Stimulated activated naive CD8-positive, alpha-beta T cell treated with anti-CD3 and anti-CD28 coated beads, Interleukin-15, Interleukin-2, amounts not matched to agents 100 ng/mL and 50 ng/mL, for 24 hours (primary cell): ENCODE data around the gene HCRTR2.
"Not testable (repeated sequence)": the region's sequence is repeated elsewhere in the genome, so short reads cannot be mapped to it uniquely, and the experiment has no call there.

Experiments used
- H3K27ac Mint-ChIP-seq: one replicate; pipeline ENCODE4 v1.8.0; 2021; ENCODE audit warnings: mild to moderate bottlenecking, mixed read lengths
- H3K27me3 Mint-ChIP-seq: one replicate; pipeline ENCODE4 v1.8.0; 2021; ENCODE audit warnings: mixed read lengths
- H3K36me3 Mint-ChIP-seq: one replicate; pipeline ENCODE4 v1.8.0; 2021; ENCODE audit warnings: low read depth, mixed read lengths
- H3K4me1 Mint-ChIP-seq: one replicate; pipeline ENCODE4 v1.8.0; 2021; ENCODE audit warnings: low read depth, mixed read lengths
- H3K4me3 Mint-ChIP-seq: one replicate; pipeline ENCODE4 v1.8.0; 2021; ENCODE audit warnings: mild to moderate bottlenecking, mixed read lengths
- H3K9me3 Mint-ChIP-seq: one replicate; pipeline ENCODE4 v1.8.0; 2021; ENCODE audit warnings: mixed read lengths

The HCRTR2 gene

GRCh38 chr6:55174211-55175026 is at the start of gene HCRTR2:
TSS of gene HCRTR2 (plus strand) at chr6:55174515. CDS start at chr6:55174588, 73 bp downstream.
- no peaks in the 10 kb centered on the region for H3K9me3 Mint-ChIP-seq
- H3K36me3 Mint-ChIP-seq: no peaks in the 10 kb centered on the region
- H3K4me3 Mint-ChIP-seq: no peak within 1 kb of the TSS
- no peak within 1 kb of the TSS for H3K27ac Mint-ChIP-seq
- H3K4me1 Mint-ChIP-seq: peaks cover 3% of the 10 kb centered on the region
- H3K27me3 Mint-ChIP-seq: peaks cover 28% of the 10 kb centered on the region

- no peaks in the 10 kb centered on the region for H3K4me1 Mint-ChIP-seq
- no peaks in the 10 kb centered on the region for H3K27me3 Mint-ChIP-seq
- no peaks in the 10 kb centered on the region for H3K36me3 Mint-ChIP-seq
- peaks cover 32% of the 10 kb centered on the region for H3K9me3 Mint-ChIP-seq
- H3K27ac Mint-ChIP-seq: no peak overlapping the region
- no peak overlapping the region for H3K4me3 Mint-ChIP-seq
These were observed 43.5 kb upstream of the HCRTR2 start for GRCh38 chr6:55130806-55131324.

- Mint-ChIP-seq H3K27me3 (no peaks in the 10 kb centered on the region), H3K4me1 (no peaks in the 10 kb centered on the region), H3K27ac (no peak overlapping the region), H3K9me3 (peaks cover 31% of the 10 kb centered on the region), H3K36me3 (no peaks in the 10 kb centered on the region), H3K4me3 (no peak overlapping the region)
These were observed 42.7 kb upstream of the HCRTR2 start for GRCh38 chr6:55131616-55132015.

GRCh38 chr6:55136916-55137315 is 37.4 kb upstream of the HCRTR2 start:
- H3K4me3 Mint-ChIP-seq: no peak overlapping the region
- H3K27ac Mint-ChIP-seq: no peak overlapping the region
- no peaks in the 10 kb centered on the region for H3K4me1 Mint-ChIP-seq
- no peaks in the 10 kb centered on the region for H3K36me3 Mint-ChIP-seq
- H3K9me3 Mint-ChIP-seq: peaks cover 3% of the 10 kb centered on the region
- no peaks in the 10 kb centered on the region for H3K27me3 Mint-ChIP-seq

GRCh38 chr6:55137929-55138693 is 36.2 kb upstream of the HCRTR2 start:
- H3K36me3 Mint-ChIP-seq: no peaks in the 10 kb centered on the region
- no peaks in the 10 kb centered on the region for H3K27me3 Mint-ChIP-seq
- no peak overlapping the region for H3K27ac Mint-ChIP-seq
- H3K4me3 Mint-ChIP-seq: no peak overlapping the region
- peaks cover 2% of the 10 kb centered on the region for H3K9me3 Mint-ChIP-seq
- no peaks in the 10 kb centered on the region for H3K4me1 Mint-ChIP-seq

GRCh38 chr6:55141611-55142010 is 32.7 kb upstream of the HCRTR2 start:
- Mint-ChIP-seq H3K9me3 (peaks cover 5% of the 10 kb centered on the region), H3K27ac (no peak overlapping the region), H3K27me3 (no peaks in the 10 kb centered on the region), H3K4me1 (no peaks in the 10 kb centered on the region), H3K4me3 (no peak overlapping the region), H3K36me3 (no peaks in the 10 kb centered on the region)

- Mint-ChIP-seq H3K4me3 (no peak overlapping the region), H3K27ac (no peak overlapping the region)
These were observed 31.7 kb upstream of the HCRTR2 start for GRCh38 chr6:55142610-55143009.

GRCh38 chr6:55153284-55153683 is 21.0 kb upstream of the HCRTR2 start:
- Mint-ChIP-seq H3K27me3 (no peaks in the 10 kb centered on the region), H3K27ac (no peak overlapping the region), H3K9me3 (peaks cover 20% of the 10 kb centered on the region), H3K4me1 (no peaks in the 10 kb centered on the region), H3K4me3 (no peak overlapping the region), H3K36me3 (no peaks in the 10 kb centered on the region)

More at GRCh38 chr6:55142610-55143009, 31.7 kb upstream of the HCRTR2 start:
- Mint-ChIP-seq H3K27me3 (no peaks in the 10 kb centered on the region), H3K4me1 (no peaks in the 10 kb centered on the region), H3K9me3 (peaks cover 5% of the 10 kb centered on the region), H3K36me3 (no peaks in the 10 kb centered on the region)

GRCh38 chr6:55158784-55159183 is 15.5 kb upstream of the HCRTR2 start:
- H3K4me3 Mint-ChIP-seq, H3K4me1 Mint-ChIP-seq, H3K36me3 Mint-ChIP-seq, H3K9me3 Mint-ChIP-seq, H3K27ac Mint-ChIP-seq, H3K27me3 Mint-ChIP-seq: not testable (repeated sequence)

- Mint-ChIP-seq H3K27me3 (peaks cover 1% of the 10 kb centered on the region), H3K4me1 (no peaks in the 10 kb centered on the region), H3K36me3 (no peaks in the 10 kb centered on the region), H3K4me3 (no peak overlapping the region), H3K27ac (no peak overlapping the region), H3K9me3 (no peaks in the 10 kb centered on the region)
These were observed 6.5 kb upstream of the HCRTR2 start for GRCh38 chr6:55167860-55168259.

GRCh38 chr6:55175078-55176049 is 1.0 kb downstream of the HCRTR2 start:
- Mint-ChIP-seq H3K27ac (no peak overlapping the region), H3K27me3 (peaks cover 28% of the 10 kb centered on the region), H3K36me3 (no peaks in the 10 kb centered on the region), H3K4me3 (no peak overlapping the region), H3K4me1 (peaks cover 3% of the 10 kb centered on the region), H3K9me3 (no peaks in the 10 kb centered on the region)

GRCh38 chr6:55176958-55177357 is 2.6 kb downstream of the HCRTR2 start:
- H3K4me1 Mint-ChIP-seq: peaks cover 3% of the 10 kb centered on the region
- H3K27me3 Mint-ChIP-seq: peaks cover 28% of the 10 kb centered on the region
- no peak overlapping the region for H3K27ac Mint-ChIP-seq
- no peak overlapping the region for H3K4me3 Mint-ChIP-seq
- H3K36me3 Mint-ChIP-seq: no peaks in the 10 kb centered on the region
- H3K9me3 Mint-ChIP-seq: no peaks in the 10 kb centered on the region

GRCh38 chr6:55180258-55180657 is 5.9 kb downstream of the HCRTR2 start:
- Mint-ChIP-seq H3K27ac (no peak overlapping the region), H3K9me3 (peaks cover 3% of the 10 kb centered on the region), H3K4me1 (peaks cover 3% of the 10 kb centered on the region), H3K36me3 (no peaks in the 10 kb centered on the region), H3K27me3 (peaks cover 7% of the 10 kb centered on the region), H3K4me3 (no peak overlapping the region)

- peaks cover 3% of the 10 kb centered on the region for H3K9me3 Mint-ChIP-seq
- no peak overlapping the region for H3K4me3 Mint-ChIP-seq
- H3K27ac Mint-ChIP-seq: no peak overlapping the region
- no peaks in the 10 kb centered on the region for H3K27me3 Mint-ChIP-seq
- no peaks in the 10 kb centered on the region for H3K4me1 Mint-ChIP-seq
- no peaks in the 10 kb centered on the region for H3K36me3 Mint-ChIP-seq
These were observed 7.8 kb downstream of the HCRTR2 start for GRCh38 chr6:55182016-55182650.
